Measurements from ENCODE around the gene MATN3.

Gene MATN3

GRCh38 chr2:19944205-19944845, 68.1 kb downstream of the MATN3 start:
- H3K27ac ChIP-seq: no peak overlapping the region
- no peak for TF ChIP-seq ZFX (IDR thresholded peaks at IDR 0.05)
- TF ChIP-seq CTCF (conservative IDR thresholded peaks at IDR 0.05): no peak

GRCh38 chr2:19943189-19943588, 69.3 kb downstream of the MATN3 start:
- H3K27ac ChIP-seq: no peak overlapping the region
- TF ChIP-seq CTCF (conservative IDR thresholded peaks at IDR 0.05): no peak

- no peak for TF ChIP-seq CTCF (conservative IDR thresholded peaks at IDR 0.05)
- H3K27ac ChIP-seq: no peak overlapping the region
Observed at GRCh38 chr2:19942199-19942598, 70.3 kb downstream of the MATN3 start.
